Body of pancreas (tissue), 4 donors: ENCODE results near the gene ASB16.

Experiments used
- POLR2A ChIP-seq, 3 donors: fragments of 450-650 bp; IDR thresholded peaks; one replicate each; pipeline ENCODE4 v1.6.1; 2016; ENCODE audit warnings: antibody characterized with exemption in 3 of 3, mild to moderate bottlenecking in 2 of 3
- TF ChIP-seq, protein P1 (sequence below), 7 experiments: fragments of 450-650 bp in 4 of 7; fragments of 200-600 bp in 3 of 7; sonication (generic) in 3 of 7; IDR thresholded peaks; one replicate each; pipeline ENCODE4 v1.5.1; 2016 to 2019; ENCODE audit warnings: antibody characterized with exemption in 7 of 7

DNA sequence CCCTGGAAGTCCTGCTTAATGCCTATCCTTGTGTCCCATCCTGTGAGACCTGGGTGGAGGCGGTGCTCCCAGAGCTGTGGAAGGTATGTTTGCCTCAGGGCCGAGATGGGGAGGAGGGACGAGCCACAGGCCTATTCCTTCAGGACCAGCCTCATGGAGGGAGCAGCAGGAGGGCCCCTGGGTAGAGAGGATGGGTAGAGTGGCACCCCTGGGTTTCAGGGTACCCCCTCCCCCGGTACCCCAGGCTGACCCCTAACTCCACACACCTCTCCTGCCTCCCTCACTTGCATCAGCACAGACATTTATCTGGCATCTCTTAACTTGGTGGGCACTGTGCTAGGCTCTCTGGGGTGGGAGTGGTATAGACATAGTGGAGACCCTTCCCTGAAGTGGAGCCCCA is 7.1 kb downstream of the ASB16 start:
- TF ChIP-seq, protein P1, sequence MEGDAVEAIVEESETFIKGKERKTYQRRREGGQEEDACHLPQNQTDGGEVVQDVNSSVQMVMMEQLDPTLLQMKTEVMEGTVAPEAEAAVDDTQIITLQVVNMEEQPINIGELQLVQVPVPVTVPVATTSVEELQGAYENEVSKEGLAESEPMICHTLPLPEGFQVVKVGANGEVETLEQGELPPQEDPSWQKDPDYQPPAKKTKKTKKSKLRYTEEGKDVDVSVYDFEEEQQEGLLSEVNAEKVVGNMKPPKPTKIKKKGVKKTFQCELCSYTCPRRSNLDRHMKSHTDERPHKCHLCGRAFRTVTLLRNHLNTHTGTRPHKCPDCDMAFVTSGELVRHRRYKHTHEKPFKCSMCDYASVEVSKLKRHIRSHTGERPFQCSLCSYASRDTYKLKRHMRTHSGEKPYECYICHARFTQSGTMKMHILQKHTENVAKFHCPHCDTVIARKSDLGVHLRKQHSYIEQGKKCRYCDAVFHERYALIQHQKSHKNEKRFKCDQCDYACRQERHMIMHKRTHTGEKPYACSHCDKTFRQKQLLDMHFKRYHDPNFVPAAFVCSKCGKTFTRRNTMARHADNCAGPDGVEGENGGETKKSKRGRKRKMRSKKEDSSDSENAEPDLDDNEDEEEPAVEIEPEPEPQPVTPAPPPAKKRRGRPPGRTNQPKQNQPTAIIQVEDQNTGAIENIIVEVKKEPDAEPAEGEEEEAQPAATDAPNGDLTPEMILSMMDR (IDR thresholded peaks at IDR 0.05): no peak
- no peak for TF ChIP-seq POLR2A (IDR thresholded peaks at IDR 0.05)
